Inflammatory macrophage treated with lipopolysaccharide for 4 hours (primary cell): ENCODE results near the gene PLLP.
"Not testable (repeated sequence)": the region's sequence is repeated elsewhere in the genome, so short reads cannot be mapped to it uniquely, and the experiment has no call there.

Source experiments
- DNase-seq: peaks from one replicate; pipeline ENCODE4 v3.0.0-alpha.2; 2020

Gene PLLP

DNA sequence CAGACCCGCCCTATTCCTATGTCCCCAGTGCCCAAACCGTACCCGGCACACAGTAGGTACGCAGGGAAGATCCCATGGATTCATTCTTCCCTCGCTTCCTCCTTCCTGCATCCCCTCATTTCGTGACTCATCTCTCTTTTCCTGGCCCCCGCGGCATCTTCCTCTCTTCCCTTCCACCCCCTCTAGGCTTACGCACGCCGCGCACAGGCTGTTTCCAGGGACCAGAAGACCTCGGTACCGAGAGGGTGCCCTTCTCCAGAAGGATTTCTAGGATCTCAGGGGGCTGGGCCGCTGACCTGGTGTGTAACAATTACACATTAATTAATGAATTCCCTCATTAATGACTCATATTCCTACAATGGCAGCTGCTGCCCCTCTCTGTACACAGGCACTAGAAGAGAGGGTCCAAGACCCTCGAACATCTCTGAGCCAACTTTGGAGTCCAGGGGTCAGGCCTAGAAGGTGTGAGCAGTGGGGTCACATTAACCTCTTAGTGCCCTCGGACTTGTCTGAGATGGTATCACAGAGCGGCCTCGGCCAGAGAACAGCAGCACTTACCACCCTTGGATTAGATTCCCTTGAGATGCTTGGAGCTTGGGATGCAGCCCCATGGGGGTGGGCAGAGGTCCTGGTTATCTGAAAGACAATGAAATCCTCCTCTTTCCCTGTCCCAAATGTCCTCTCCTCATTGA, 16.8 kb upstream of the PLLP start:
- DNase-seq: no peak

DNA sequence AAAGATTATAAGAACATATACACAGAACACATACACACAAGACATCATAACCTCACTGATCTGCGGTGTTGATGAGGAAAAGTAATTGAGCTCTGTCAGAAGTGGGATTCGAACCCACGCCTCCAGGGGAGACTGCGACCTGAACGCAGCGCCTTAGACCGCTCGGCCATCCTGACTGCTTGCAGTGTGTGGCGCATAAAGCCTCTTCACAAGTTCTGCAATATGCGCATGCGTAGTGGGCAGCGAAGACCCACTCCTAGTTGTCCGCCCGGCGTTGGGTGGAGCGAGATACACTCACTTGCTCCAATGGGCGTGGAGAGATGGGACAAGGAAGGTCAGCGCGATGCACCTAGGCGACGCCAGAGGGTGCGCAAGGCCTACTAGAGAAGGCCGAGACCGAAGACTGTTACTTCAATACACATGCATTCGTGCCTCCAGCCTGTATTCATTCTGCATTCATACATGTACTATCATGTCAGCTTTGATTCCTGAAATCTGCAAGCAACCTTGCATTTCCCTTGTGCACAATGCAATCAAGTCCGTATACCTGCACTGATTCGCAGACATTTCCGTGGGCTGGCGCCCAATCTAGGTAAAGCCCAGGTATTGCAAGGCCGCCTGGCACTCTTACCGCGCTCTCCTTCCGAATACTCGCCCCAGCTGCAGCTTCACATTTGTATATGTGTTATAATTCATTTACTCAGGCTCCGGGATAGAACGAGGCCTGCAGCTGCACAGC, 16.1 kb upstream of the PLLP start:
- DNase-seq: peak; percentile 99

DNA sequence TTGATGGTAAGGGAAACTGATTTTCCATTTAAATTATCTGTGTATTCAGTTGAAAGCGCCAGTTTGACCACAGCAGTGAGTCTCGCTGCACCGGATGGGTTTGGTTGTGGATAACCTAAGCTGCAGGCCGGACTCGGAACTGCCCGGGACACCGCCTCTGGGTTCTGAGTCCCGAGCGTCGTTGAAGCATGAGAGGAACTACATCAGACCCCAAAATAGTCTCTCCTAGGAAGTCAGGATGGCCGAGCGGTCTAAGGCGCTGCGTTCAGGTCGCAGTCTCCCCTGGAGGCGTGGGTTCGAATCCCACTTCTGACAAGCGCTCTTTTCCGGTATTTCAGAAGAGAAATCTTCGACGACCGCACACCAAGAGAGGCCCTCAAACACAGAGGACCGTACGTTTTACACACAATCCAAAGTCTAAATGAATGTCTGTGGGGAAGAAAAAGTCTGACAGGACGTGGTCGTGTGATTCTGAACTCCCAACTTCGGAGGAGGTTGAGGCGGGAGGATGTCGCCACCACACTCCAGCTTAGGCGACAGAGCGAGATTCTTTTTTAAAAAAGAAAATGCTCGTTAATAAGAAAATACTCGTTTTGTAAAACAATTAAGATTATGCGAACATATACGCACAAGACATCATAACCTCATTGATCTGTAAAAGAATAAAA, 15.4 kb upstream of the PLLP start:
- peak; percentile 89 for DNase-seq

DNA sequence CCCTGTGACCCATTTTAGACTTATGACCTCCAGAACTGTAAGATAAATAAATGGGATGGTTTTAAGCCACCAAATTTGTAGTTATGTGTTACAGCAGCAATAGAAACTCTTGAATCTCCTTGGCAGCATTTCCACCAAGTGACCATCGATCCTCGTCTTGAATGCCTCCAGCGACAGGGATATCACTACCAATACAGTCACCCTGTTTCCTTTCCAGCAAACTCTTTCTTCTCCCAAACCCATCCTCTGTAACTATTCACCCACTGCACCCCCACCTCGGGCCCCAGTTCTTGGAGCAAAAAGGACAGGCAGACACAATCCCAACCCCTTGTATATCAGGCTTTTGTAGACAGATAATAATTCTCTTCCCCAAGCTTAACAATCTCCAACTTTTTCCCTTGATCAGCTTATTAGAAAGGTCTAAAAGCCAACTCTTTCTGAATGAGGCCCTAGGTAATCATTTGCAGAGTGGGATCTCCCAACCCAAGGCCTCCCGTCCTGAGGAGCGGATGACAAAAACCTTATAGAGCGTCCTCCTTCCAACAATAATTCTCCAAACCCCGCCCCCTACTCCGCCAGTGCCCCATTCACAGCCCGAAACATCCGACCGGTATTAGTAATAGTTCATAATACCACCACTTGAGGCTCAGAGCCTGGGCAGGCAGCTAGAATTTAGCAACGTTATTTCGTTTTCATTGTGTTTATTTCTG, 14.7 kb upstream of the PLLP start:
- DNase-seq: peak; percentile 71

DNA sequence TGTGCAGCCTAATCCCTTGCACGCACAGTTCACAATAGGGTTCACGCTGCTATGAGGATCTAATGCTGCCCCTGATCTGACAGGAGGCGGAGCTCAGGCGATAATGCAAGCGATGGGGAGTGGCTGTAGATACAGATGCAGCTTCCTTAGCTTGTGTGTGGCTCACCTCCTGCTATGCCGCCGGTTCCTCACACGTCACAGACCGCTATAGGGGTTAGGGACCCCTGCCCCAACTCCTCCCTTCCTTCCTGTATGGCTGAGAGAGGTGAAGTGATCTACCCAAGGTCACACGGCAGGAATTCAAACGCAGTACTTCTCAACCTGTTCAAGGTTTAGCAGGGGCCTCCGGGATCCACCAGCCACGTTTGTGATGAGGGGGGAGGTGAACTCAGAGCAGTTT, 13.4 kb upstream of the PLLP start:
- DNase-seq: no peak

DNA sequence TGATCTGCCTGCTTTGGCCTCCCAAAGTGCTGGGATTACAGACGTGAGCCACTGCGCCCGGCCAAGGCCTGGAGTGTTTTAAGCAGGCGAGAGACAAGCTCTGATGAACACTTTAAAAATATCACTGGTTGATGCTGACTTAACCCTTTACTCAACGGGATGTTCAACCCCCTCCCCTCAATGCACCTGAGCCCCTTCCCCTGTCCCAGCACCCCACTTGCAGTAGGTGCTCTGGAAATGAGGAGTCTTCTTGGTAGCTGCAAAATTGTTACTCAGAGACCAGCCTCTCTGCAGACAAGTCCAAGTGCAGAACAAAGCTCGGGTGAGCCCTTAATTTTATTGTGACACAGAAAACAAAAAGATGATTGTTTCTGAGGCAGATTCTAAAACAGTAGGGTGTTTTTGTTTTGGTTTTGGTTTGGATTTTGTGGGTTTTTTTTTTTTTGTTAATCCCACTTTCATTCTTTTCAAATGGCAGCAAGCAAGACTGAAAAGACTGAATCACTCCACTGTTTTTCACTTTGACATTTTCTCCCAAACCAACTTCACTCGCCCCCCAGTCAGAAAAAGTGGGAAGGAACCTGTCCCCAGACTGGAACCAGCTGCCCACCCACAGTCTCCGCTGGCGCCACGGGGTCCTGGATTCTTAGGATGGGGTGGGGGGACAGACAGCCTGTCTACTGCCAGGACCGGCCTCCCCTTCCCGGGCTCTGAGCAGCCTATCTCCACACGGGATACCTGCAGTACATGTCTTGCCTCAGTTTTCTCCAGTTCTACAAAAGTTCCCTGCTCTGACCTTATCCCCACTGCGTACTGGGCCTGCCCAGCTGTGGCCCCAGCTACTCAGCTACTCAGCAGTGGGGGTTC, 5.2 kb upstream of the PLLP start:
- DNase-seq: no peak

DNA sequence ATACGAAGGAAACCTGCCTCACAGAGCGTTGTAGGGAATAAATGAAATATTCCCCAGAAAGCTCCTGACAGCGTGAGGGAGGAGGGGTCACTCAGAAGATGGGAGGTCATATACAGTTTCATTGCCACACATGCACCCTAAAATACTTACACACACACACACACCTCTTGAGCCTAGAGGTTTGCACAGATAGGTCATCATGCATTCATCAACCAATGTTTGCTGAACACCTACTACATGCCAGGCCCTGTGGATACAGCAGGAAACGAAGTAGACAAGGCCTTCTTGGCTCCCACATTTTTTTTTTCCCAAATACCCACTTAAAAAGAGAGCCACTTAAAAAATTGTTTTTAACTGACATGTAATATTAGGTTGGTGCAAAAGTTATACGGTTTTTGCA, 907 bp upstream of the PLLP start:
- no peak for DNase-seq

DNA sequence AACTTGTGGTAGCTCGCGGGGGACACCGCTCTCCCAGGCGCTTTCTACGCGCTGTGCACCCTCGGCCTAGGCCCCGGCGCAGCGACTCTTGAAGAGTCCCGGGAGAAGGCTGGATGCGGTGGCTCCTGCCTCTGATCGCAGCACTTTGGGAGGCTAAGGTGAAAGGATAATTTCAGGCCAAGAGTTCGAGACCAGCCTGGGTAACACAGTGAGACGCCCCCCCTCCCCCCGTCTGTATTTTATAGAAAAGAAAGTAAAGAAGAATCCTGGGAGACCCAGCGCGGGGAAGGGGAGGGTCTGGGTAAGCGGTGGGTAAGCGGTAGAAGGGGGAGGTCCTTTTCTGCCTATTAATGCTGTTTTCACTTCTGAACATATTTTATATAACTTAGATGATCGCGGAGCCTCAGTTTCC, 486 bp upstream of the PLLP start:
- DNase-seq: no peak

DNA sequence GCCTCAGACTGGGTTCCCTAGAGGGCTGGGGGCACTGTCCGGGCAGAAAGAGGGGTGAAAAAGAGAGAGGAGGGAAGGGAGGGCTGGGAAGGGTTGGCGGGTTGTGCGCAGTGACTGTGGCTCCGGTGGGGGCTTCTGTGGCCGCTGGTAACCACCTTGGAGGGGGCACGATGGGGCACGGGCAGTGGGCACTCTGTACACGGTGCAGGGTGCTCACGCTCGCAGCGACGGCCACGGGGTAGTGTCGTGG, 588 bp downstream of the PLLP start:
- no peak for DNase-seq

DNA sequence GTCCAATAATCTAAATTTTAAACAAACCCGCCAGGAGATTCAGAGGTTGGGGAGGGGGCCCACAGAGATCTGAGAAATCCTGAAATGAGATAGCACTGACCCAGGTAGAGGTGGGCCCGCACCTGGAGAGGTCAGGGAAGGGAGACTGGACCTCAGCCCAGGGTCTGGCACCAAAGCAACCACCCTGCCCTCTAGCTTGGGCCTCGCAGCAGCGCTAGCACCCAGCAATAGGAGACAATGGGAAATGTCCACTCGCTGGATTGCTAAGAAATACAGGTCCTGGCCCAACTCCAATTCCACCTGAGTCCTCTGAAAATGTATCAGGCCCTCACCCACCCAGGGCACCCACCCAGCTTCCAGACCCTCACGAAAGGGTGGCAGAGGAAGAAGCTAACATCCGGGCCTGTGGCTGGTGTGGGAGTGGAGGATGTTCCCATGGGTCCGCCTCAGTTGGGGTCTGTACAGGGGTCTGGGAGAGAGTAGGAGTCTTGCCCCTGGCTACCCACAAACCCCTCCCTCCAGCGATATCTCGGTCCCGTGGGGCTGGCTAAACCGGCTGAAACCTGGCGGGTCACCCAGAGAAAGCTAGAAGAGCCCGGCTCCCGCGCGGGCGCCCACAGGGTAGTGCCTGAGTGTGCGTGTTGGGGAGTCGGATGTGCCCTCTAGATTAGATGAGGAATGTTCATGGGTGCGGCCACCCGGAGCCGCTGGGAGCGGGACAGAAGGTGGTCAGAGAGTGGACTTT, 1.1 kb downstream of the PLLP start:
- DNase-seq: no peak

DNA sequence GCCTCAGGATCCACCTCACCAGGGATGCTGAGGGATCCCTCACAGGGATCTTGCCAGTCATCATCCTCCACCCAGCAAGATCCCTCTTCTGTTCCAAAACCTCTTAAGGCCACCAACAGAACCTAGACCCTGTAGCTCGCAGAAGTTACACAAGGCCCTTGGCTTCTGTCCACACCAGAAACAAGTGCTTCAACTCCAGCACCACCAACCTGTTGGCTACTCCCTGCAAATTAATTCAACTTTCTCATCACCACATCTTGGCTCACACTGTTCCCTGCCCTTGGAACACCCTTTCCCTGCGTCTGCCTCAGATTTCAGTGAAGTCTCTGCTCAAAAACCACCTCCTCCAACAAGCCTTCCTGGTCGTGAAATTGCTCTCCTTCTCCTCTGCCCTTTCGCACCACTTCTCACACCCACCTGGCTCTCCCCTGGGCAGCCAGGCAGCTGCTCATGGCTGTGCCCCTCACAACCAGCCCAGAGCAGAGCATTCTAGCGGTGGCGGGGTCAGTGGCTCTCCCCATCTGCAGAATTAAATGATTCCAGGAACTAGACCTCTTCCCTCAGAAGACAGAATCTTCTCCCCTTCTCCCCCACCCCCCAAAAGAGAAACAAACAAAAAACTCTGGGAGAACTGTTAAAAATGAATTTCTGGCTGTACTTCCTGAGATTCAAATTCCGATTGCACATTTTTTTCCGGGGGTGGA, 1.8 kb downstream of the PLLP start:
- no peak for DNase-seq

DNA sequence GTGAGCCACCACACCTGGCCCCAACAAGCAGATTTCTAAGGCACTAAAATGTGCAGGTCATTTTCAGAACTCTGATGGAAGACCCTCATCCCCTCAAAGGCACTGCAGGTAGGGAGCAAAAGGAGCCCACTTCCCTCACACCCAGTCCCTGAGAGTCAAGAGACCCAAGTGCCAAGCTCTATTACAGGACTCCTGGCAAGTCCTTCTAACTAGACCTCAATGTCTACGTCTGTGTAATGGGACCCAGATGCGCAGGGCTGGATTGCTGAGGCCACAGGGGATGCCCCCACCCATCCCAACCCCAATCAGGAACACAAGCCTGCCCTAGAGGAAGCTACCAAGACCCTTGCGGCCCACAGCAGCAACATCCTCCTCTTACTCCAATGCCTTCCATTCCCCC, 2.7 kb downstream of the PLLP start:
- no peak for DNase-seq

DNA sequence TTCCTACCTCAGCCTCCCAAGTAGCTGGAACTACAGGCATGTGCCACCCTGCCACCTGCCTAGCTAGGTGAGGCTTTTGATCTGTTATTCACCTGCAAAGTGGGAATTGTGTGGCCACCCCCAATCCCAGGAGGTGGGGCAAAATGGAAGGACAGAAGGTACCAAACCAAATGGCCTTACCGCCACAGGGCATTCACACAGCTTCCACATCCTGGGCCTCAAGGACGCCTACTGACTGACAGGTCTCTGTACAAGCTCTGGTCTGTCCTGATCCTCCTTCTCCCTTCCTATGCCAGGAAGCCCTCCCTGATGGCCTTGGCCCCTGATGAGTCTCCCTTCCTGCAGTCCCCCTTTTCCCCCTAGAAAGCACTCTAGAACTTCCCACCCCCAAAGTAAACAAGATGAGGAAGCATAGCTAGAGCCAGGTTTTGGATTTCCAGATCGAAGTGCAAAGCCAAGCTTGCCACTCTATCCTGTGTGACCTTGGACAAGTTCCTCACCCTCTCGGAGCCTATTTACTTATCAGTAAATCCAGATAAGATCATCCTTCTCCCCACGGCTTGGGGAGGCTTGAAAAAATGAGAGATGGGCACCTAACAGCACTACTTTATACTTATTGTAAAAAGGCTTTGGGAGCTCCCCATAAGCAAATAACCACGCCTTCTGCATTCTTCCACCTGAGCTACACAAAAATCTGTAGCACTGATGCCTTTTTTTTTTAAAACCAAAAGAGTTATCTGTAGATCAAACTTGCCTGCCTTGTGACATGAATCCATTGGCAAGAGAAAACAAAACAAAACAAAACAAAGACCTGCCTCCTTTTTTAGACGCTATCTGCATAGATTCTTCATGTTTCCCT, 4.5 kb downstream of the PLLP start:
- DNase-seq: no peak

DNA sequence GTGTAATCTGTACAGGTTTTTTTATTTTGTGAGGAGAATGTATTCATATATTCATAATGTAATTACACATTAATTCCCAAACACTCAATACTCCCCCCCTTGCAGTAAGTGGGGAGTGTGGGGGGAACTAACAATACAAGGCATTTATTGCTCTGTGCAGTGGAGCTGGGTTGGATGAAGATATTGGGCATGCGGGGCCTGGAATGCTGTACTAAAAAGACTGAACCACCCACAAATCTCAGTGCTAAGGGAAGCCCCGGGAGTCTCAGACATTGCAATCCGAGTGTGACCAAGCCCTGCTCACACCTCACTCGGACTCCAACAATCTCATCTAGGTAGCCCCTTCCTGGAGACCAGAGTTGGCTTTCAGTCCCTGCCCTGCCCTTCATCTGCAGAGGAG, 6.0 kb downstream of the PLLP start:
- DNase-seq: no peak

DNA sequence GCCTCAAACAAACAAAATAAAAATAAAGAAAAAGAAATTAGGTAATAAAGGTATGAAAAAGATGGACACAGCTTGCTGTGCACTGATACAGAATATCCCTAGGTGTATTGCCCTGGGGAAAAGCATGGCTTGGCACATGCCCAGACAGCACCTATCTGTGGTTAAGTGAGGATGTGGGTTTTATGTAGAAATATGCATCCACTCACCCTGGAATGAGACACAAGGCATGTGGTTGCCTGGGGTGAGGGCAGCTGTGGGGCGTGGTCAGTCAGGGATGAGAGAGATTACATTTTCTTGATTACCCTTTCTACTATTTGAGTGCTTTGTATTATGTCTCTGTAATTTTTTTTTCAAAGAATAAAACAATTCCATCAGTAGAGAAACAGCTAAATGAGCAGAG, 6.9 kb downstream of the PLLP start:
- peak; percentile 74 for DNase-seq

DNA sequence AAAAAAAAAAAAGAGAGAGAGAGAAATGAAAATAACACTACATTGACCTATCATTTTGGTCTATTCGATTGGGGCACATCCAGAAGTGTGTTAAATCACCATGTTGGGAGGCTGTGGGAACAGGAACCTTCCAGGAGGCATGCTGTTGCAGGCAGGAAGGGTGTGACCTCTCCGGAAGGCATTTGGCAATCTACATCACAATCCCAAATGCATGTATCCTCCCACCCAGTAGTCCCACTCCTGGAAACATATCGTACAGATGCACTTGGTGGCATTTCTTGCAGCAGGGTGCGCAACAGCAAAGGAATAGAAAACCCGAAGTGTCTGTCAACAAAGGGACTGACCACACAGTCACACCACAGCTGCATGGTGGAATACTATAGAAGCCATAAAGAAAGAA, 7.9 kb downstream of the PLLP start:
- peak; percentile 84 for DNase-seq

DNA sequence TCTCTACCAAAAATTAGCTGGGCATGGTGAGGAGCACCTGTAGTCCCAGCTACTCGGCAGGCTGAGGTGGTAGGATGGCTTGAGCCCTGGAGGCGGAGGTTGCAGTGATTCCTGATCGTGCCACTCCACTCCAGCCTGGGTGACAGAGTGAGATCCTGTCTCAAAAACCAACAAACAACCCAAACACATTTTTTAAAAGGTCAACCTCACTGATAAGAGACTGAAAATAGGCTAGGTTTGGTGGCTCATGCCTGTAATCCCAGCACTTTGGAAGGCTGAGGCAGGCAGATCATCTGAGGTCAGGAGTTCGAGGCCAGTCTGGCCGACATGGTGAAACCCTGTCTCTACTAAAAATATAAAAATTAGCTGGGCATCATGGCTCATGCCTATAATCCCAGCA, 8.5 kb downstream of the PLLP start:
- DNase-seq: not testable (repeated sequence)

DNA sequence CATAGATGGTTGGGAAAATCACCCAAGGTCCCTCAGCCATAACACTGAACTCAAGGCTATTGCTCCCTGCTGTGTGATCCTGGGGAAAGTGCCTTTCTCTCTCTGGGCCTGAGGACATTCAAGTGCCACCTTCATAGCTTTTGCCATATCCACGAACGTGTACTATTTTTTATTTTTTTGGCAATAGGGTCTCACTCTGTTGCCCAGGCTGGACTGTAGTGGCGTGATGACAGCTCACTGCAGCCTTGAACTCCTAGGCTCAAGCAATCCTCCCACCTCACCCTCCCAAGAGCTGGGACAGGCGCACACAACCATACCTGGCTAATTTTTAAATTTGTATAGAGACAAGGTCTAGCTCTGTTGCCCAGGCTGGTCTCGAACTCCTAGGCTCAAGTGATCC, 10.6 kb downstream of the PLLP start:
- no peak for DNase-seq

DNA sequence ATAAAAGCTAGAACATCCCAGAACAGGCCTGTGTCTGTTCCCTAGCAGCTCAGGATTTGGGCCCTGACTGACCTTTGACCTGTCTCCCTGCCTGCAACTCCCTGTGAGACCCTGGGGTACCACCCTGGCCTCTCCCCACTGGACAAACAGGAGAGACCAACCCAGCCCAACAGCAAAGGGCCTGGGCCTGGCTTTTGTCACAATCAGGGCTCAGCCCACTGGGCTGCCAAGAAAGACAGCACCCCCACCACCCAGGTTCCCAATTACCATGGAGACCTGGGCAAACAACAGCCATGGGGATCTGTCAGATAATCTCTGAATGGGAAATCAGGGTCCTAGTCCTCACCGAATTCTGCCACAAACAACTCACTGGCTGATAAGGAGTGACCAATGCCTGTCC, 11.1 kb downstream of the PLLP start:
- DNase-seq: no peak

DNA sequence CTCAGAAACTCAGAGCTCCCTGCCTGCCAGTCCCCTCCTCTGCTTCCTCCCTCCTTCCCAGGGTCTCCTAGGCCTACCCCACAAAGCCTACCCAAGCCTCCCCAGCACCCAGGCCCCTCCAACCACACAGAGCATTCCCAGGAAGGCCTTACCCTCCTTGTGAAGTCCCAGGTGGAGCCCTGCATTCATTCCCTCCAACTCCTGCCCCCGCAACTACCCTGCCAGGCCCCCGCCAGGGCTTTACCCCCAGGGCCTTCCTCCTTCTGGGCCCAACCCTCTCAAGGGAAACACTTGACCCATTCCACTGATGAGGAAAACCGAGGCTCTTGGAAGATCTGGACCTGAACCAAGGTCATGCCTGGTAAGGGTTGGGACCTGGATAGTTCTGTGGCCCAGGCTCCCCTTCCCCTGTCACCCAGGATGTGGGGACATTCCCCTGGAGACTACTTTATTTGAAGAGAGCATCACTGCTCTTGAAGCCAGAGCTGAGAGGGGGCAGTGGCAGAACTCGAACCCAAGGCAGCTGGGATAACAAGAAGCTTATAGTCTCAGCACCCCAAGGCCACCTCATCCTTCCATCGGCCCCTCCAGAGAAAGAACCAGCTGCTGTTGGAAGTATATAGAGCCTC, 12.5 kb downstream of the PLLP start:
- DNase-seq: no peak
